Vagina (tissue), 2 donors: Measurements from ENCODE around the gene HDC.

Source experiments
- POLR2A ChIP-seq, 2 donors: fragments of 450-650 bp; IDR thresholded peaks; one replicate each; pipeline ENCODE4 v1.6.1; 2017; ENCODE audit warnings: antibody characterized with exemption in 2 of 2, mild to moderate bottlenecking in 2 of 2, moderate library complexity in 2 of 2
- TF ChIP-seq, protein P1 (sequence below), 3 experiments: fragments of 450-650 bp in 2 of 3; fragments of 200-600 bp in 1 of 3; sonication (generic) in 1 of 3; IDR thresholded peaks; one replicate each; pipeline ENCODE4 v1.5.1; 2017 to 2019; ENCODE audit warnings: antibody characterized with exemption in 3 of 3, mild to moderate bottlenecking in 2 of 3, moderate library complexity in 2 of 3

DNA sequence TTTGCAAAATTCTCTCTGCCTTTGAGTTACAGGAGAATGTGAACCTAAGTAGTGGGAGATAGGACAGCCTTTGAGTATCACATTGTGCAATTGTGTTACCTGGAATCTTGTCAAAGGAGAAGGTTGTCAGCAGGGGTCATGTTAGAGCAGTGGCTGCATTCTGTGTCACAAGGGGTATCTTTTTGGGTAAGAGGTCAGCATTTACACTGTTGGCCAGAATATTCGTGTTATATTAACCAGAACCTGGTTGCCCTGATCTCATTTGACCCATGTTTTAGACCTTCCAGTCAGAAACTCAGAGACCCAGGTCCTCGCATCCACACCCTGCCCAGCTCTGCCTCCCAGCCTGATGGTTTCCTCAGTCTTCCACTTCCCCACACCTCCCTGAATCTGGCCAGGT, 27.3 kb downstream of the HDC start:
- TF ChIP-seq POLR2A (IDR thresholded peaks at IDR 0.05) = no peak
- TF ChIP-seq, protein P1, sequence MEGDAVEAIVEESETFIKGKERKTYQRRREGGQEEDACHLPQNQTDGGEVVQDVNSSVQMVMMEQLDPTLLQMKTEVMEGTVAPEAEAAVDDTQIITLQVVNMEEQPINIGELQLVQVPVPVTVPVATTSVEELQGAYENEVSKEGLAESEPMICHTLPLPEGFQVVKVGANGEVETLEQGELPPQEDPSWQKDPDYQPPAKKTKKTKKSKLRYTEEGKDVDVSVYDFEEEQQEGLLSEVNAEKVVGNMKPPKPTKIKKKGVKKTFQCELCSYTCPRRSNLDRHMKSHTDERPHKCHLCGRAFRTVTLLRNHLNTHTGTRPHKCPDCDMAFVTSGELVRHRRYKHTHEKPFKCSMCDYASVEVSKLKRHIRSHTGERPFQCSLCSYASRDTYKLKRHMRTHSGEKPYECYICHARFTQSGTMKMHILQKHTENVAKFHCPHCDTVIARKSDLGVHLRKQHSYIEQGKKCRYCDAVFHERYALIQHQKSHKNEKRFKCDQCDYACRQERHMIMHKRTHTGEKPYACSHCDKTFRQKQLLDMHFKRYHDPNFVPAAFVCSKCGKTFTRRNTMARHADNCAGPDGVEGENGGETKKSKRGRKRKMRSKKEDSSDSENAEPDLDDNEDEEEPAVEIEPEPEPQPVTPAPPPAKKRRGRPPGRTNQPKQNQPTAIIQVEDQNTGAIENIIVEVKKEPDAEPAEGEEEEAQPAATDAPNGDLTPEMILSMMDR (IDR thresholded peaks at IDR 0.05) = no peak
